HFFc6 (cell line): ENCODE data around the gene ABHD16B. TPM values are rescaled to one million over a fixed set of nuclear protein-coding genes. Genes with fewer than 3 reads are reported as not detected.
A peak's percentile ranks its signal among the peaks of the same experiment; 100 is the strongest.

ENCODE experiments used
- DNase-seq: peaks from one replicate; pipeline ENCODE4 v3.0.0-alpha.2; 2018
- H3K27ac Mint-ChIP-seq: 2 replicates; pipeline ENCODE4 v1.8.0; 2020; ENCODE audit warnings: mild to moderate bottlenecking, mixed read lengths
- H3K27me3 Mint-ChIP-seq: 2 replicates; pipeline ENCODE4 v1.8.0; 2021; ENCODE audit warnings: mild to moderate bottlenecking, moderate library complexity, mixed read lengths; ENCODE audit not compliant: insufficient read depth
- H3K36me3 Mint-ChIP-seq: 2 replicates; pipeline ENCODE4 v1.8.0; 2021; ENCODE audit warnings: low read depth, mixed read lengths
- H3K4me1 Mint-ChIP-seq: 2 replicates; pipeline ENCODE4 v1.8.0; 2020; ENCODE audit warnings: low read depth, mixed read lengths
- H3K4me3 Mint-ChIP-seq: 2 replicates; pipeline ENCODE4 v1.8.0; 2020; ENCODE audit warnings: mild to moderate bottlenecking, moderate library complexity, mixed read lengths
- H3K9me3 Mint-ChIP-seq: 2 replicates; pipeline ENCODE4 v1.8.0; 2020; ENCODE audit warnings: mild to moderate bottlenecking, mixed read lengths
- total RNA-seq, 6 experiments: library from RNA; stranded (reverse); fragmentation: NEBNext Ultra II Directional; extraction: Animal tissue kit (Norgen Biotek cat#: 25700); gene quantifications; 2 replicates in 1 of 6; 3 replicates in 5 of 6; pipeline ENCODE4 v1.2.3, GENCODE V29; 2021
- TF ChIP-seq, protein P1 (sequence below): fragments of 200-600 bp; sonication (generic); IDR thresholded peaks from 2 replicates; pipeline ENCODE4 v1.5.0; 2021; ENCODE audit warnings: antibody characterized with exemption, mild to moderate bottlenecking

The ABHD16B gene
- total RNA-seq, 6 experiments from 2014 or later: not detected

DNA sequence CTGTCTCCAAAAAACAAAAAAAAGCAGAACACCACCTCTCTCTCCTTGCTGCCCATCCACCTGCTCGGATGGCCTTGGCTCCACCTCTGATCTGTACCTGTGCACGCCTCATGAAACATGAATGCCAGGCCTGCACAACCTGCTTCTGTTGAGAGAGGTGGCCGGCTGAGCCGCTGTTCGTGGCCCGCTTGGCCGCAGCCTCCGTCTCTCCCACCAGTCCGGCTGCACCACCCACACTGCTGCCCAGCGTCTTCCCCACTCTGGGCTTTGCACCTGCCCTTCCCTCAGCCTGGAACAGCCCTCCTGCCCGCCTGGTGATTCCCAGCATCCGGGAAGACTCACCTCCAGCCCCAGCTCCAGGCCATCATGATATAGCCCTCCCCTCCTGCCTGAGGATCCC lies 18.1 kb upstream of the ABHD16B start:
- Mint-ChIP-seq H3K27ac (no peak overlapping the region), H3K4me3 (no peak overlapping the region), H3K9me3 (no peaks in the 10 kb centered on the region), H3K36me3 (no peaks in the 10 kb centered on the region), H3K27me3 (peaks cover 9% of the 10 kb centered on the region), H3K4me1 (no peaks in the 10 kb centered on the region)
- TF ChIP-seq, protein P1, sequence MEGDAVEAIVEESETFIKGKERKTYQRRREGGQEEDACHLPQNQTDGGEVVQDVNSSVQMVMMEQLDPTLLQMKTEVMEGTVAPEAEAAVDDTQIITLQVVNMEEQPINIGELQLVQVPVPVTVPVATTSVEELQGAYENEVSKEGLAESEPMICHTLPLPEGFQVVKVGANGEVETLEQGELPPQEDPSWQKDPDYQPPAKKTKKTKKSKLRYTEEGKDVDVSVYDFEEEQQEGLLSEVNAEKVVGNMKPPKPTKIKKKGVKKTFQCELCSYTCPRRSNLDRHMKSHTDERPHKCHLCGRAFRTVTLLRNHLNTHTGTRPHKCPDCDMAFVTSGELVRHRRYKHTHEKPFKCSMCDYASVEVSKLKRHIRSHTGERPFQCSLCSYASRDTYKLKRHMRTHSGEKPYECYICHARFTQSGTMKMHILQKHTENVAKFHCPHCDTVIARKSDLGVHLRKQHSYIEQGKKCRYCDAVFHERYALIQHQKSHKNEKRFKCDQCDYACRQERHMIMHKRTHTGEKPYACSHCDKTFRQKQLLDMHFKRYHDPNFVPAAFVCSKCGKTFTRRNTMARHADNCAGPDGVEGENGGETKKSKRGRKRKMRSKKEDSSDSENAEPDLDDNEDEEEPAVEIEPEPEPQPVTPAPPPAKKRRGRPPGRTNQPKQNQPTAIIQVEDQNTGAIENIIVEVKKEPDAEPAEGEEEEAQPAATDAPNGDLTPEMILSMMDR: no peak
- no peak for DNase-seq

DNA sequence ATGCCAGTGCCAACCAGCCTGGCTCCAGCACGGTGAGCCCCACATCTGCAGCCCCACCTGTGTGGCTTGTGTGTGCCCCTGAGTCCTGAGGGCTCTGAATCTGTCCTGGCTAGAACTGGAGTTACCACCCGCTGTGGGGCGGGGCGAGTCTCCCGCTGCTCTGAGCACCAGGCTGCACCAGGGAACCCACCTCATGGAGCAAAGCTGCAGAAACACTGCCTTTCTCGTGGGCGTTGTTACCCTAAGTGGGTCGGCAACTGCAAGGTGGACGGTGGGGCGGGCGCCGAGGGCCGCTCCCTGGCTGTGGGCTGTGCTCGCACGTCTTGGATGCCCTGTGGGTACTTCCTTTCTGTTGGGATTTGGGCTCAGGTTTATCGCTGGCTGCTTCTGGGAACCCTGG lies 17.5 kb upstream of the ABHD16B start:
- TF ChIP-seq, protein P1: no peak
- H3K9me3 Mint-ChIP-seq: no peaks in the 10 kb centered on the region

DNA sequence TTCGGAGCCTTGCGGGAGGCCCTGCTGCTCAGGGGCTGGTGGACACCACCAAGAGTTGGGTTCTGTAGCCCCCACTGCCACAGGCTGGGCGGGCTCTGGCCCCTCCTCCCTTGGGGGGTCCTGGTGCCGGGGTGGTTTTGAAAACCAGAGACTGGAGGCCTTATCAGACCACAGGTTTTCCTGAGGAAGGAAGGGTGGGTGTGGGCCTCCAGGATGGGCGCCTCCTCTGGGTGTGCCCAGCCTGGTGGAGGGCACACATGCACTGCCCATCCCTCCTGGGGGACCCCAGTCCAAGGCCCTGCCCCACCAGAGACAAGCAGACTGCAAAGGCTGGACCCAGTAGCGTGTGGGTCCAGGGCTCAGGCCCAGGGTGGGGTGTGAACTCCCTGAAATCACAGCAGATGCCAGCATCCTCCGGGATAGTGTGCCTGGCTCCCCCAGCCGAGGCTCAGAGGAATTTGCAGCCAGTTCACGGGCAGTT lies 16.7 kb upstream of the ABHD16B start:
- no peaks in the 10 kb centered on the region for H3K4me1 Mint-ChIP-seq
- H3K4me3 Mint-ChIP-seq: no peak overlapping the region
- no peak for DNase-seq
- TF ChIP-seq, protein P1: no peak
- H3K9me3 Mint-ChIP-seq: no peaks in the 10 kb centered on the region
- H3K27ac Mint-ChIP-seq: no peak overlapping the region
- H3K27me3 Mint-ChIP-seq: peaks cover 11% of the 10 kb centered on the region
- H3K36me3 Mint-ChIP-seq: no peaks in the 10 kb centered on the region

More for the DNA sequence above, 17.5 kb upstream of the ABHD16B start:
- Mint-ChIP-seq H3K36me3 (no peaks in the 10 kb centered on the region), H3K27ac (no peak overlapping the region), H3K4me1 (no peaks in the 10 kb centered on the region), H3K4me3 (no peak overlapping the region), H3K27me3 (peaks cover 7% of the 10 kb centered on the region)
- DNase-seq: no peak

- H3K4me3 Mint-ChIP-seq: no peak overlapping the region
- no peaks in the 10 kb centered on the region for H3K36me3 Mint-ChIP-seq
- no peaks in the 10 kb centered on the region for H3K9me3 Mint-ChIP-seq
- H3K27me3 Mint-ChIP-seq: peaks cover 14% of the 10 kb centered on the region; the same call in 1 of the 2 replicates
- no peak overlapping the region for H3K27ac Mint-ChIP-seq
- peak; percentile 16 for DNase-seq
- TF ChIP-seq, protein P1: no peak
- H3K4me1 Mint-ChIP-seq: no peaks in the 10 kb centered on the region
Measured at GRCh38 chr20:63846128-63846771, 15.0 kb upstream of the ABHD16B start.

DNA sequence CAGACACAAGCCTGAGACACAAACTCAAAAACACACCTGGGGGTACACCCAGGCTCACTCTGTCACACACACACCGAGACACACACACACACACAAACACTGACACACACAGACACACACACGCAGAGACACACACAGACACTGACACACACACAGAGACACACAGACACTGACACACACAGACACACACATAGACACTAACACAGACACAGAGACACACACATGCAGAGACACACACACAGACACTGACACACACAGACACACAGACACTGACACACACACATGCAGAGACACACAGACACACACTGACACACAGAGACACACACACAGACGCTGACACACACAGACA lies 14.4 kb upstream of the ABHD16B start:
- TF ChIP-seq, protein P1: no peak
- Mint-ChIP-seq H3K27ac (no peak overlapping the region), H3K36me3 (no peaks in the 10 kb centered on the region)

More for the DNA sequence above, 14.4 kb upstream of the ABHD16B start:
- Mint-ChIP-seq H3K27me3 (peaks cover 14% of the 10 kb centered on the region; the same call in 1 of the 2 replicates), H3K9me3 (no peaks in the 10 kb centered on the region), H3K4me1 (no peaks in the 10 kb centered on the region), H3K4me3 (no peak overlapping the region)
- no peak for DNase-seq
